Keratinocyte (primary cell): ENCODE measurements around the gene ABLIM1.

Source experiments
- CTCF ChIP-seq, 3 experiments: IDR thresholded peaks in 1 of 3; conservative IDR thresholded peaks in 1 of 3; optimal IDR thresholded peaks in 1 of 3; 2 replicates in 2 of 3; 3 replicates in 1 of 3; pipeline versions ENCODE3 to v1.5.1; 2011; ENCODE audit warnings: low read length in 3 of 3, mild to moderate bottlenecking in 3 of 3, moderate library complexity in 2 of 3, control low read depth in 1 of 3, inconsistent platforms in 1 of 3; ENCODE audit not compliant: insufficient read depth in 2 of 3; ENCODE audit errors: extremely low read depth in 1 of 3
- EZH2 ChIP-seq: IDR thresholded peaks from one replicate; pipeline ENCODE4 v1.6.1; 2012; ENCODE audit warnings: inconsistent platforms, mild to moderate bottlenecking, low read length, moderate library complexity

- TF ChIP-seq CTCF (optimal IDR thresholded peaks at IDR 0.05 in 1 of 3, IDR thresholded peaks at IDR 0.05 in 1 of 3, conservative IDR thresholded peaks at IDR 0.05 in 1 of 3; ENCODE audit: extremely low read depth in 1 of 3, insufficient read depth in 2 of 3, low read length in 3 of 3) (no peak), EZH2 (no peak)
Measured at GRCh38 chr10:114553436-114553835, 104.6 kb downstream of the ABLIM1 start.
